ENCODE data around the gene MYH11.

- no peak for TF ChIP-seq POLR2A (IDR thresholded peaks at IDR 0.05)
- TF ChIP-seq CTCF (IDR thresholded peaks at IDR 0.05), result no peak
Observed at GRCh38 chr16:15751940-15752339, 104.9 kb downstream of the MYH11 start.
